ENCODE measurements around the gene ANKRD33B. TPM values are rescaled to one million over a fixed set of nuclear protein-coding genes. Genes with fewer than 3 reads are reported as not detected.
"Not testable (repeated sequence)": the region's sequence is repeated elsewhere in the genome, so short reads cannot be mapped to it uniquely, and the experiment has no call there.

The ANKRD33B gene
- polyA plus RNA-seq, 1 experiment = 3.4 TPM

DNA sequence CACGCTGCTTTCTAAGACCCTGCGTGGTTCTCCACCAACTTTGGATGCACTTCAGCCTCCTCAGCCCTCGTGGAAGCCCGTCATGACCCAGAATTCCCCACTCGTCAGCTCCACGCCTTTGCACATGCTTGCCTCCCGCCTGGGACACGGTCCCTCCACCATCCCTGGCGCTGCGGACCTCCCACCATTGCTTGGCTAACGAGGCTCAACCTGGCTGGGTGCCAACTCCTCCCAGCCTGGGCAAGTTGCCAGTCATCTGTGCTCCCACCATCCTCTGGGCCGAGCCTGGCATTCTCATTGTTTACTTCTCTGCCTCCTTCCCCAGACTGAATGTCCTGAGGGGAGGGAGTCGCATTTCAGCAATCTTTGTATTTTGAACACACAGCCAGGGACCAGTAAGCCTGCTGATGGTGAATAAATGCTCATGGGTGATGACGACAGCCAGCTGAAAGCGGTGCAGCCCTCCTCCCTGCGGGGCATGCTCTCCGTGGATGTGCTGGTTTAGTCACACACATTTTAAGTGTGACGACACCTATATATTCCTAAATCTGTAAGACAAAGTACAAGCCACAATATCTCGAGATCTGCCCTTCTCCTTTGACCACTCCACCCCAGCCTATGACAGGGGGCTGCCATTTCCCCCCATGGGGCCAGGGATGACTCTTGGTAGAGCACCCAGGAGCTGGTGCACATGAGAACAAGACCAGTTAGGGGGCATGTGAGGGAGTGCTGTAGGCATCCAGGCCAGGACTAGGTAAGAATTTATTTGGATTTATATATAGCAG, 37.6 kb downstream of the ANKRD33B start:
- ChIA-PET CTCF (interaction anchor here (0.9 to 2.3 kb wide), 2 partner anchors 26 to 148 kb away, joined by 3 to 8 read pairs; no protein-coding TSS in a partner anchor), POLR2A (no interaction called here)

DNA sequence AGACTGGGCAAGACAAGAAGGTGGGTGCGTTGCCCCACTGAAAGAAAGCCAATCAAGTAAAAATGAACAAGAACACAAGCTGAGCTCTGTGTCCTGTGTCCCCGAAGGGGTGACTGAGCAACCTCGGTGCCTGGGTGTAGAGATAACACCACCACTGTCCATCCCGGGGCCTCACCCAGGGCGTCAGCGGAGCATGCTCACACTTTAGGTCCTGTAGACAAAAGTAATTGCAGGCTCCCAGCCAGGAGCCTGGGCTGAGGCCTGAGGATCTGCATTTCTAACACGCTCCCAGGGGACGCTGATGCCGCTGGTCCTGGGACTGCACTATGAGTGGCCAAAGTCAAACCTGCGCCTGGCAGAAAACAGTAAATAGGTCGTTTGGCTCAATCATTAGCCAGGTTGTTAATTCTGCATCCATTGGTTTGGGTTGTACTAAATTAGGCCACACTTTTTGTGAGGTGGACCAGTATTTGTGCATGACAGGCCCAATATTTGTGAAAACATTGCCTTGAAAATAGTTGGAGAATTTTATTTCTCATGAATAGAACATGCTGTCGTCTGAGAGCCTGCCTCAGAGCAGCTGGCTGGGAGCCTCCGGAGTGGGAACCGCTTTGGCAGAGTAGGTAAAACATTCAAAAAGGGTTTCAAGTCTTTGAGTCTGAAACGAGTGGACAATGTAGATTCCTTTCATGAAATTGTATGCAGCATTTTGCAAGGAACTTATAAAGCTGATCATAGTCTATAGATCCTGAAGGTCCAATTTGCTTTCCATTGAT, 38.3 kb downstream of the ANKRD33B start:
- no peak for DNase-seq (ENCODE audit: low read depth)
- TF ChIP-seq, protein P1, sequence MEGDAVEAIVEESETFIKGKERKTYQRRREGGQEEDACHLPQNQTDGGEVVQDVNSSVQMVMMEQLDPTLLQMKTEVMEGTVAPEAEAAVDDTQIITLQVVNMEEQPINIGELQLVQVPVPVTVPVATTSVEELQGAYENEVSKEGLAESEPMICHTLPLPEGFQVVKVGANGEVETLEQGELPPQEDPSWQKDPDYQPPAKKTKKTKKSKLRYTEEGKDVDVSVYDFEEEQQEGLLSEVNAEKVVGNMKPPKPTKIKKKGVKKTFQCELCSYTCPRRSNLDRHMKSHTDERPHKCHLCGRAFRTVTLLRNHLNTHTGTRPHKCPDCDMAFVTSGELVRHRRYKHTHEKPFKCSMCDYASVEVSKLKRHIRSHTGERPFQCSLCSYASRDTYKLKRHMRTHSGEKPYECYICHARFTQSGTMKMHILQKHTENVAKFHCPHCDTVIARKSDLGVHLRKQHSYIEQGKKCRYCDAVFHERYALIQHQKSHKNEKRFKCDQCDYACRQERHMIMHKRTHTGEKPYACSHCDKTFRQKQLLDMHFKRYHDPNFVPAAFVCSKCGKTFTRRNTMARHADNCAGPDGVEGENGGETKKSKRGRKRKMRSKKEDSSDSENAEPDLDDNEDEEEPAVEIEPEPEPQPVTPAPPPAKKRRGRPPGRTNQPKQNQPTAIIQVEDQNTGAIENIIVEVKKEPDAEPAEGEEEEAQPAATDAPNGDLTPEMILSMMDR (IDR thresholded peaks at IDR 0.05; ENCODE audit: insufficient read depth, low read depth, low read length) = no peak
- ChIA-PET CTCF (interaction anchor here (0.6 to 2.3 kb wide), 3 partner anchors 25 to 764 kb away, joined by 3 to 8 read pairs (median 3); no protein-coding TSS in a partner anchor), POLR2A (interaction anchor here (0.7 kb wide), 1 partner anchor 59 kb away, joined by 12 read pairs; no protein-coding TSS in a partner anchor)
- Histone ChIP-seq H3K27me3 (ENCODE audit: control insufficient read depth, insufficient read depth, low read length) (no peaks in the 10 kb centered on the region), H3K4me3 (ENCODE audit: low read depth, low read length) (no peak overlapping the region), H3K36me3 (ENCODE audit: control insufficient read depth, insufficient read depth, low read length) (no peaks in the 10 kb centered on the region)

More for the DNA sequence above, 37.6 kb downstream of the ANKRD33B start:
- TF ChIP-seq, protein P1 (IDR thresholded peaks at IDR 0.05; ENCODE audit: insufficient read depth, low read depth, low read length) = no peak
- no peaks in the 10 kb centered on the region for H3K27me3 ChIP-seq (ENCODE audit: control insufficient read depth, insufficient read depth, low read length)
- peak; percentile 65 for DNase-seq (ENCODE audit: low read depth)
- no peak overlapping the region for H3K4me3 ChIP-seq (ENCODE audit: low read depth, low read length)
- no peaks in the 10 kb centered on the region for H3K36me3 ChIP-seq (ENCODE audit: control insufficient read depth, insufficient read depth, low read length)

DNA sequence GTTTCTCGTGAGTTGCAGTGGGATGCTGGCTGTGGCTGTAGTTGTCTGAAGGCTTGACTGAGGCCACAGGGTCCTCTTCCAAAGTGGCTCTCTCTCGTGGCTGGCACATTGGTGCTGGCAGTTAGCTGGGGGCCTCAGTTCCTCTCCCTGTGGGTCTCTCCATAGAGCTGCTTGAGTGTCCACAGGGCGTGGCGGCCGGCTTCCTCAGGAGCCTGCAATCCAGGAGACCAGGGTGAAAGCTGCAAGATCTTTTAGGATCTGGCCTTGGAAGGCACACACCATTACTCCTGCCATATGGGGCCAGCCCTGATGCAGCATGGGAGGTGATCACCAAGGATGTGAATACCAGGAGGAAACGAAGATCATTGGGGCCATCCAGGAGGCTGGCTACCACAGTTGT, 41.1 kb downstream of the ANKRD33B start:
- H3K27me3 ChIP-seq (ENCODE audit: control insufficient read depth, insufficient read depth, low read length) = no peaks in the 10 kb centered on the region
- TF ChIP-seq, protein P1 (IDR thresholded peaks at IDR 0.05; ENCODE audit: insufficient read depth, low read depth, low read length) = no peak
- ChIA-PET POLR2A (no interaction called here), CTCF (no interaction called here)
- no peak overlapping the region for H3K4me3 ChIP-seq (ENCODE audit: low read depth, low read length)
- no peaks in the 10 kb centered on the region for H3K36me3 ChIP-seq (ENCODE audit: control insufficient read depth, insufficient read depth, low read length)
- no peak for DNase-seq (ENCODE audit: low read depth)

DNA sequence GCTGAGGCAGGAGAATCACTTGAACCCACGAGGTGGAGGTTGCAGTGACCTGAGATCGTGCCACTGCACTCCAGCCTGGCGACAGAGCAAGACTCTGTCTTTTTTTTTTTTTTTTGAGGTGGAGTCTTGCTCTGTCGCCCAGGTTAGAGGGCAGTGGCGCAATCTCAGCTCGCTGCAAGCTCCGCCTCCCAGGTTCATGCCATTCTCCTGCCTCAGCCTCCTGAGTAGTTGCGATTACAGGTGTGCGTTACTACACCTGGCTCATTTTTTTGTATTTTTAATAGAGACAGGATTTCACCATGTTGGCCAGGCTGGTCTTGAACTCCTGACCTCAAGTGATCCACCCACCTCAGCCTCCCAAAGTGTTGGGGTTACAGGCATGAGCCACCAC, 42.8 kb downstream of the ANKRD33B start:
- POLR2A ChIA-PET; CTCF ChIA-PET; H3K27me3 ChIP-seq (ENCODE audit: control insufficient read depth, insufficient read depth, low read length); H3K36me3 ChIP-seq (ENCODE audit: control insufficient read depth, insufficient read depth, low read length); DNase-seq (ENCODE audit: low read depth); H3K4me3 ChIP-seq (ENCODE audit: low read depth, low read length): not testable (repeated sequence)

DNA sequence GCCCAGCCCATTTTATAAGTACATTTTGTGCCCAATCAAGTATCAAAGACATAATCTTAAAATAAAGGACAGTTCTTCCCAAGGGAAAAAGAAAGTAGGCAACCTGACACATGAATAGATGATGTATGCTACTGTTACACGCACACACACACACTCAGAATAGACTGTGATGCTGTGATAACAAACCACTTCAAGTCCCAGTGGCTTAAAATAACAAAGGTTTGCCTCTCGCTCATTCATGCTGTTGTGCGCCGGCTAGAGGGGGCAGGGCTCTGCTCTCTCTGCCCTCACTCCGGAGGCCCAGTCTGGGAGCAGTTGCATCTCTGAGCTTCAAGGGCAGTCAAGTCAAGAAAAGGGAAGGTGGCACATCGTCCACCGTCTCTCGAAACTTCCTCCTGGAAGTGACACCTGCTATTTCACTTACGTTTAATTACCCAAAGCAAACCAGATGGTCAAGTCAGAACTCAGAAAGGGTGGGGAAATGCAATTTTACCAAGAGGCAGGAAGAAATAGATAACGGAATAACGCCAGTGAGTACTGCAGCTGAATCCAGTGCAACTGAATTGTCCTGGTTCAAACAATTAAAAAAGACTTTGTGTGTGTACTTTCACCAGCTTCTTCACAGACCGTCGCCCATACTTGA, 43.3 kb downstream of the ANKRD33B start:
- TF ChIP-seq, protein P1 (IDR thresholded peaks at IDR 0.05; ENCODE audit: insufficient read depth, low read depth, low read length) = no peak
- CTCF ChIA-PET = interaction anchor here (0.9 to 2.3 kb wide), 2 partner anchors 13 to 21 kb away, joined by 3 to 14 read pairs; no protein-coding TSS in a partner anchor
- Histone ChIP-seq H3K36me3 (ENCODE audit: control insufficient read depth, insufficient read depth, low read length) (no peaks in the 10 kb centered on the region), H3K4me3 (ENCODE audit: low read depth, low read length) (no peak overlapping the region), H3K27me3 (ENCODE audit: control insufficient read depth, insufficient read depth, low read length) (no peaks in the 10 kb centered on the region)
- no peak for DNase-seq (ENCODE audit: low read depth)
- POLR2A ChIA-PET = no interaction called here
